MM.1S (cell line): ENCODE data around the gene ESRRA.

ENCODE experiments used
- DNase-seq: peaks from one replicate; pipeline ENCODE4 v3.0.0-alpha.2; 2015
- H2AFZ ChIP-seq: fragments of 300-600 bp; sonication (generic); 2 replicates; pipeline ENCODE4 v1.6.0; 2016; ENCODE audit warnings: antibody characterized with exemption, low read length
- H3F3A ChIP-seq: fragments of 300-600 bp; sonication (generic); 2 replicates; pipeline ENCODE4 v1.6.1; 2016; ENCODE audit warnings: mild to moderate bottlenecking, antibody characterized with exemption, low read length, moderate library complexity, mixed read lengths; ENCODE audit not compliant: insufficient read depth
- H3K27ac ChIP-seq: fragments of 300-600 bp; sonication (generic); 2 replicates; pipeline ENCODE4 v1.5.1; 2016; ENCODE audit warnings: mild to moderate bottlenecking, low read length
- H3K27me3 ChIP-seq: fragments of 300-600 bp; sonication (generic); replicated peaks from 2 replicates; pipeline ENCODE4 v1.6.0; 2016; ENCODE audit warnings: low read length; ENCODE audit not compliant: insufficient read depth
- H3K36me3 ChIP-seq: fragments of 300-600 bp; sonication (generic); replicated peaks from 2 replicates; pipeline ENCODE4 v1.6.1; 2016; ENCODE audit warnings: mild to moderate bottlenecking, low read length, mixed read lengths; ENCODE audit not compliant: insufficient read depth
- H3K4me1 ChIP-seq: fragments of 300-600 bp; sonication (generic); 2 replicates; pipeline ENCODE4 v1.6.1; 2016; ENCODE audit warnings: low read length, mixed read lengths
- H3K4me2 ChIP-seq: fragments of 300-600 bp; sonication (generic); 2 replicates; pipeline ENCODE4 v1.6.0; 2016; ENCODE audit warnings: low read depth, low read length
- H3K4me3 ChIP-seq: fragments of 300-600 bp; sonication (generic); 2 replicates; pipeline ENCODE4 v1.5.1; 2016; ENCODE audit warnings: low read length, mixed read lengths
- H3K79me2 ChIP-seq: fragments of 300-600 bp; sonication (generic); 2 replicates; pipeline ENCODE4 v1.6.1; 2016; ENCODE audit warnings: mixed run types, low read length, mixed read lengths
- H3K9ac ChIP-seq: fragments of 300-600 bp; sonication (generic); 2 replicates; pipeline ENCODE4 v1.6.1; 2016; ENCODE audit warnings: low read length, mixed read lengths
- H3K9me2 ChIP-seq: fragments of 300-600 bp; sonication (generic); replicated peaks from 2 replicates; pipeline ENCODE4 v1.6.1; 2016; ENCODE audit warnings: mild to moderate bottlenecking, low read length, mixed read lengths; ENCODE audit not compliant: insufficient read depth
- H3K9me3 ChIP-seq: fragments of 300-600 bp; sonication (generic); replicated peaks from 2 replicates; pipeline ENCODE4 v1.6.1; 2016; ENCODE audit warnings: mild to moderate bottlenecking, low read length, mixed read lengths; ENCODE audit not compliant: insufficient read depth
- H4K20me1 ChIP-seq: fragments of 300-600 bp; sonication (generic); 2 replicates; pipeline ENCODE4 v1.6.1; 2016; ENCODE audit warnings: mild to moderate bottlenecking, low read length, moderate library complexity, mixed read lengths; ENCODE audit not compliant: insufficient read depth
- EZH2 ChIP-seq: fragments of 300-600 bp; sonication (generic); optimal IDR thresholded peaks from 2 replicates; pipeline ENCODE3; 2017; ENCODE audit warnings: low read depth, mild to moderate bottlenecking, antibody characterized with exemption, low read length, mixed read lengths
- EZH2phosphoT487 ChIP-seq: fragments of 300-600 bp; sonication (generic); IDR thresholded peaks from 2 replicates; pipeline ENCODE4 v1.6.1; 2018; ENCODE audit warnings: antibody characterized with exemption, low read length
- TF ChIP-seq, protein P1 (sequence below): fragments of 300-600 bp; sonication (generic); IDR thresholded peaks from 2 replicates; pipeline ENCODE4 v1.5.1; 2016; ENCODE audit warnings: antibody characterized with exemption, low read length, mixed read lengths

The ESRRA gene

DNA sequence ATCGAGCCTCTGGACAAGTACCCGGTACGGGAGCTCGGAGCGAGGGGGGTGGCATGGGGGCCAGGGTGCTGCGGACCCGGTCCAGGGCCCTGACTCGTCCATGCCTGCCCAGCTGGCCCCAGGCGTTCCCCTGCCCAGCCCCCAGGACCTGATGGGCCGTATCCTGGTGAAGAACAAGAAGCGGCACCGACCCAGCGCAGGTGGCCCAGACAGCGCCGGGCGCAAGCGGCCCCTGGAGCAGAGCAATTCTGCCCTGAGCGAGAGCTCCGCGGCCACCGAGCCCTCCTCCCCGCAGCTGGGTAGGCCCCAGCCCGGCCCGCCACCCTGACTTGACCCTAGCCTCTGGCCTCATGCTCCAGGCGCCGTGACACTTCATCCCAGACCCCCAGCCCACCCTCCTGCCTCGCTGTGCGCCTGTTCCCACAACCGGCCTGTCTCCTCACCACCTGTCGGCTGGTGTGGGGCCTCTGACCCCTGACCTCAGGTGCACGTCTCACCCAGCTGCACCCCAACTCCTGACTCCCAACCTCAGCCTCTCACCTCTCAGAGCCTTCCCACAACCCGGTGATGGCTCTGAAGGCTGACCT lies 46.3 kb upstream of the ESRRA start:
- no peak overlapping the region for H3K4me3 ChIP-seq
- H3K27me3 ChIP-seq = no peaks in the 10 kb centered on the region
- H3K36me3 ChIP-seq = no peaks in the 10 kb centered on the region
- H3K27ac ChIP-seq = no peak overlapping the region
- H3K9ac ChIP-seq = no peak overlapping the region
- TF ChIP-seq, protein P1, sequence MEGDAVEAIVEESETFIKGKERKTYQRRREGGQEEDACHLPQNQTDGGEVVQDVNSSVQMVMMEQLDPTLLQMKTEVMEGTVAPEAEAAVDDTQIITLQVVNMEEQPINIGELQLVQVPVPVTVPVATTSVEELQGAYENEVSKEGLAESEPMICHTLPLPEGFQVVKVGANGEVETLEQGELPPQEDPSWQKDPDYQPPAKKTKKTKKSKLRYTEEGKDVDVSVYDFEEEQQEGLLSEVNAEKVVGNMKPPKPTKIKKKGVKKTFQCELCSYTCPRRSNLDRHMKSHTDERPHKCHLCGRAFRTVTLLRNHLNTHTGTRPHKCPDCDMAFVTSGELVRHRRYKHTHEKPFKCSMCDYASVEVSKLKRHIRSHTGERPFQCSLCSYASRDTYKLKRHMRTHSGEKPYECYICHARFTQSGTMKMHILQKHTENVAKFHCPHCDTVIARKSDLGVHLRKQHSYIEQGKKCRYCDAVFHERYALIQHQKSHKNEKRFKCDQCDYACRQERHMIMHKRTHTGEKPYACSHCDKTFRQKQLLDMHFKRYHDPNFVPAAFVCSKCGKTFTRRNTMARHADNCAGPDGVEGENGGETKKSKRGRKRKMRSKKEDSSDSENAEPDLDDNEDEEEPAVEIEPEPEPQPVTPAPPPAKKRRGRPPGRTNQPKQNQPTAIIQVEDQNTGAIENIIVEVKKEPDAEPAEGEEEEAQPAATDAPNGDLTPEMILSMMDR = no peak
- TF ChIP-seq EZH2 (no peak), EZH2phosphoT487 (no peak)
- H3K79me2 ChIP-seq = no peaks in the 10 kb centered on the region
- H3F3A ChIP-seq = no peaks in the 10 kb centered on the region
- no peak overlapping the region for H2AFZ ChIP-seq
- no peaks in the 10 kb centered on the region for H4K20me1 ChIP-seq
- no peaks in the 10 kb centered on the region for H3K9me3 ChIP-seq
- no peaks in the 10 kb centered on the region for H3K4me1 ChIP-seq
- no peaks in the 10 kb centered on the region for H3K9me2 ChIP-seq
- DNase-seq = no peak
- no peak overlapping the region for H3K4me2 ChIP-seq

DNA sequence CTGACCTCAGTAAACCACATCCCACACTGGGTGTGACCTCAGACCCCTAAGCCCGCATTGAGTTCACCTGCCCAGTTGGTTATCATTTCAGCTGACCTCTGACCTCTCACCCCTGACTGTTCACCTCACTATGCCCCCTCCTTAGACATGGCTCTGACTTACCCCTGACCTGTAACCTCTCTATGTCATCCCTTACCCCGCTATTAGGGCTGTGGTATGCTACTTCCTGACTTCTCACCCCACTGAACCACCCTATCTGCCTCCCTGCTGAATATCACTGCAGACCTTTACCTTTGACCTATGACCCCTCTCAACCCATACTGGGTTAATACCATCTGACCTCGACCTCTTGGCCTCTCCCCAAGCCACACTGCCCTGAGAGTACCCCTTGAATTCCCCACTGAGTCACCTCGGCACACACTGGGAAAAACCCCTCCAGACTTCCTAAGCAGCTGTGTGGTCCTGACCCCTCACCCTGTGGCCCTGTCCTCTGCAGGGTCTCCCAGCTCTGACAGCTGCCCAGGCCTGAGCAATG lies 45.7 kb upstream of the ESRRA start:
- Histone ChIP-seq H3K36me3 (no peaks in the 10 kb centered on the region), H3K27me3 (no peaks in the 10 kb centered on the region), H3K4me3 (no peak overlapping the region), H3F3A (no peaks in the 10 kb centered on the region), H3K79me2 (no peaks in the 10 kb centered on the region), H3K4me1 (no peaks in the 10 kb centered on the region), H3K9ac (no peak overlapping the region), H2AFZ (no peak overlapping the region), H3K9me2 (no peaks in the 10 kb centered on the region), H4K20me1 (no peaks in the 10 kb centered on the region), H3K4me2 (no peak overlapping the region), H3K9me3 (no peaks in the 10 kb centered on the region), H3K27ac (no peak overlapping the region)
- no peak for TF ChIP-seq EZH2
- TF ChIP-seq, protein P1 = no peak
- TF ChIP-seq EZH2phosphoT487 = no peak
- DNase-seq = no peak

DNA sequence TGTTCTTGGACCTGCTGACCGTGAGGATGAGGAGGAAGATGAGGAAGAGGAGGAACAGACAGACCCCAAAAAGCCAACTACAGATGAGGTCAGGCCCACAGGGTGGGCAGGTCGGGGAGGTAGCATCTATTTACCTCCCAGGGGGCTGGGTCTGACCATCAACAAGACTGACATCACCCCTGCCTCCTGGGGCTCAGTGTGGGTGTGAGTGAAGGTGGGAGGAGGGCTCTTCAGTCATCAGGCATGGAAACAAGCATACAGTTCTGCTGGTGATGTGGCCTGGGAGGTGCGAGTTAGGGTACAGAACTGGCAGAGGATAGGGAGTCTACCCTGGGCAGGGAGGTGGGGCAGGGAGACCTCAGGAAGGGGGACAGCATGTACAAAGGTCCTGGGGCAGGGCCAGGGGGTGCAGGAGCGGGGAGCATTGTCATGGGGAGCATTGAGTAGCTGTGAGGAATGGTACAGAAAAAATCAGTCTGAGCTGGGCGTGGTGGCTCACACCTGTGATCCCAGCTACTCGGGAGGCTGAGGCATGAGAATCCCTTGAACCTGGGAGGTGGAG lies 45.1 kb upstream of the ESRRA start:
- Histone ChIP-seq H3K36me3 (no peaks in the 10 kb centered on the region), H4K20me1 (no peaks in the 10 kb centered on the region), H3K9me2 (no peaks in the 10 kb centered on the region), H3K4me3 (no peak overlapping the region), H3K9ac (no peak overlapping the region), H2AFZ (no peak overlapping the region), H3K4me2 (no peak overlapping the region), H3F3A (no peaks in the 10 kb centered on the region), H3K4me1 (no peaks in the 10 kb centered on the region), H3K79me2 (no peaks in the 10 kb centered on the region), H3K27ac (no peak overlapping the region), H3K27me3 (no peaks in the 10 kb centered on the region), H3K9me3 (no peaks in the 10 kb centered on the region)
- DNase-seq = no peak
- TF ChIP-seq EZH2 (no peak), EZH2phosphoT487 (no peak)
- TF ChIP-seq, protein P1 = no peak
